K562 (cell line): ENCODE data around the gene ZDHHC17. TPM values are rescaled to one million over a fixed set of nuclear protein-coding genes. Genes with fewer than 3 reads are reported as not detected.
A peak's percentile ranks its signal among the peaks of the same experiment; 100 is the strongest.

Experiments
- BCLAF1 ChIP-seq, 2 experiments: fragments of 450-650 bp in 1 of 2; IDR thresholded peaks; 2 replicates each; pipeline ENCODE4 v1.6.1; 2011 to 2017; ENCODE audit warnings: low read depth in 2 of 2, antibody characterized with exemption in 1 of 2, borderline replicate concordance in 1 of 2, low read length in 1 of 2, mild to moderate bottlenecking in 1 of 2, mixed read lengths in 1 of 2; ENCODE audit not compliant: control insufficient read depth in 1 of 2
- CREB1 ChIP-seq, 2 experiments: sonication (generic) in 1 of 2; formaldehyde crosslinking in 1 of 2; IDR thresholded peaks; 2 replicates each; pipeline versions ENCODE4 v1.6.1 to v1.8.0; 2012 to 2022; ENCODE audit warnings: inconsistent platforms in 1 of 2, mild to moderate bottlenecking in 1 of 2, missing genetic modification reagents in 1 of 2, moderate library complexity in 1 of 2
- FOXA3 ChIP-seq, 2 experiments: fragments of 450-650 bp in 1 of 2; sonication (generic) in 1 of 2; formaldehyde crosslinking; IDR thresholded peaks in 1 of 2; conservative IDR thresholded peaks in 1 of 2; 2 replicates each; pipeline versions ENCODE4 v1.4.0 to v1.8.0; 2020 to 2022; ENCODE audit warnings: mild to moderate bottlenecking in 2 of 2, missing genetic modification reagents in 1 of 2
- KLF10 ChIP-seq: fragments of 250-450 bp; sonication (Bioruptor Pico); IDR thresholded peaks from 2 replicates; pipeline ENCODE4 v1.6.1; 2021; ENCODE audit warnings: matching md5 sums
- MAFF ChIP-seq: IDR thresholded peaks from 2 replicates; pipeline ENCODE4 v1.6.1; 2012; ENCODE audit warnings: low read length, improper control_type of control experiment
- MCM5 ChIP-seq: fragments of 450-650 bp; IDR thresholded peaks from 2 replicates; pipeline ENCODE4 v1.6.1; 2016; ENCODE audit warnings: low read depth
- PHF8 ChIP-seq: fragments of 200-600 bp; sonication (generic); IDR thresholded peaks from 2 replicates; pipeline ENCODE4 v1.6.1; 2012; ENCODE audit warnings: mixed run types, mild to moderate bottlenecking, inconsistent platforms, low read length, moderate library complexity, borderline replicate concordance
- SMARCB1 ChIP-seq: IDR thresholded peaks from 2 replicates; pipeline ENCODE4 v1.6.1; 2011; ENCODE audit warnings: improper control_type of control experiment, low read depth; ENCODE audit not compliant: insufficient read length
- SNRNP70 ChIP-seq: fragments of 200-400 bp; formaldehyde crosslinking; optimal IDR thresholded peaks from 2 replicates; pipeline ENCODE3; 2017; ENCODE audit warnings: low read depth, low read length
- THAP7 ChIP-seq: fragments of 250-450 bp; sonication (Bioruptor Pico); IDR thresholded peaks from 2 replicates; pipeline ENCODE4 v1.5.0; 2021
- ZBED1 ChIP-seq: IDR thresholded peaks from 2 replicates; pipeline ENCODE4 v1.6.1; 2014
- ZNF174 ChIP-seq: fragments of 250-450 bp; sonication (Bioruptor Pico); IDR thresholded peaks from 2 replicates; pipeline ENCODE4 v1.4.0; 2020; ENCODE audit warnings: mild to moderate bottlenecking
- ZNF609 ChIP-seq: sonication (generic); formaldehyde crosslinking; IDR thresholded peaks from 2 replicates; pipeline ENCODE4 v1.8.1; 2023; ENCODE audit warnings: missing genetic modification reagents, mild to moderate bottlenecking, borderline replicate concordance
- polyA plus RNA-seq, 8 experiments: library from polyadenylated mRNA; depleted of rRNA in 4 of 8; stranded (reverse) in 5 of 8; unstranded in 3 of 8; fragments of >200 nt; fragmentation: Nextera tagmentation in 2 of 8; fragmentation: Illumina TruSeq in 1 of 8; extraction: Ambion mirVana in 2 of 8; extraction: Trizol in 1 of 8; gene quantifications; 2 replicates each; pipeline versions ENCODE4 v1.2.1 to v1.2.3, GENCODE V29; 2011 to 2014; ENCODE audit warnings: inconsistent platforms in 1 of 8, missing spikeins in 1 of 8
- total RNA-seq, 7 experiments: library from RNA; depleted of rRNA in 6 of 7; stranded (reverse); fragments of >200 nt in 6 of 7; fragmentation: Illumina TruSeq in 2 of 7; extraction: Trizol in 2 of 7; gene quantifications; 2 replicates each; pipeline versions ENCODE4 v1.2.1 to v1.2.3, GENCODE V29; 2011 to 2021; ENCODE audit warnings: low replicate concordance in 1 of 7
- TF ChIP-seq, protein P1 (sequence below): fragments of 250-450 bp; sonication (Bioruptor Pico); IDR thresholded peaks from 2 replicates; pipeline ENCODE4 v1.8.0; 2021; ENCODE audit warnings: moderate library complexity, mild to moderate bottlenecking, inconsistent platforms

The ZDHHC17 gene
- total and polyA plus RNA-seq, 9 of the 15 experiments (the other 6 are each of a cell fraction or from before 2014, with no cell fraction given), result 6.7 to 66.0 (median 27.5) TPM

DNA sequence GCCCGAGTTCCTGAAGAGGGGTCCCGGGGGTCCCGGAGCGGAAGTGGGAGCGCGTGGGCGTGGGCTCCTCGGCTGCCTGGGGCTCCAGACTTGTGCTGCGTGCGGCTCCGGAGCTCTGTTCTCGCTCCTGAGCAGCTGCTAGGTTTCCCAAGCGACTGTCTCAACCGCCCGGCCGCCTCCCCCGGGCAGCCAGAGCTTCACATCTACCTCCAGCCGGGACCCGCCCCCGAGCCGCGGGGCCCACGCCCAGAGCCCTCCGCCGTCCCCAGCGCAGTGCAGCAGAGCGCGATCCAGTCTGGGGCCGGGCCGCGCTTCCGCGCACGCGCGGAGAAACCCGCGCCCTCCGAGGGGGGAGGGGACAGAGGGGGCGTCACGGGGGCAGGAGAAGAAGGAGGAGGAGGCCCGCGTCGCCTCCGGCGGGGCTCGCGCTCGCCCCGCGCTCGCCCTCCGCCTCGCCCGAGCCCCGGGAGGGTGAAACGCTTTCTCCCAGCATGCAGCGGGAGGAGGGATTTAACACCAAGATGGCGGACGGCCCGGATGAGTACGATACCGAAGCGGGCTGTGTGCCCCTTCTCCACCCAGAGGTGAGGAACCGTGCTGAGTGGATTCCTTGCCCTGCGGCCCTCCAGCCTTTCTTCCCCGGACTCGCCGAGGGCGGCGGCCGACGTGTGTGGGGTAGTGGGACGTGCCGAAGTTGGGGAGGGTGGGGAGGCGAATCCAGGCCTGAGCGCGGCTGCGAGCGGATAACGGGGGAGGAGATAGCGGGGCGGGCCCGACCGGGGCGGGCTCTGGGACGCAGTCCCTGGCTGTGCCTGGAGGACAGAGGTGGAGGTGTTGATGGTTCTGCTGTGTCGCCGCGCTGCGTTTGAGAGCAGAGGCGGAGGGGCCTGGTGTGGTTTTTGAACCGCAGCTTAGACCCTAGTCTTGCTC lies at the start of gene ZDHHC17 (continued):
- TF ChIP-seq THAP7, result no peak
- TF ChIP-seq BCLAF1 (IDR thresholded peaks at IDR 0.05; ENCODE audit: borderline replicate concordance in 1 of 2, control insufficient read depth in 1 of 2, low read depth in 2 of 2, low read length in 1 of 2), result no peak
- no peak; the same call in 1 of the 2 replicates for TF ChIP-seq CREB1 (IDR thresholded peaks at IDR 0.05)
- TF ChIP-seq CREB1 (CRISPR knock-in tag; IDR thresholded peaks at IDR 0.05), result peak; percentile 61; the same call in 1 of the 2 replicates
- TF ChIP-seq MCM5, result no peak
- TF ChIP-seq ZNF174 (CRISPR knock-in tag), result no peak
- TF ChIP-seq, protein P1, sequence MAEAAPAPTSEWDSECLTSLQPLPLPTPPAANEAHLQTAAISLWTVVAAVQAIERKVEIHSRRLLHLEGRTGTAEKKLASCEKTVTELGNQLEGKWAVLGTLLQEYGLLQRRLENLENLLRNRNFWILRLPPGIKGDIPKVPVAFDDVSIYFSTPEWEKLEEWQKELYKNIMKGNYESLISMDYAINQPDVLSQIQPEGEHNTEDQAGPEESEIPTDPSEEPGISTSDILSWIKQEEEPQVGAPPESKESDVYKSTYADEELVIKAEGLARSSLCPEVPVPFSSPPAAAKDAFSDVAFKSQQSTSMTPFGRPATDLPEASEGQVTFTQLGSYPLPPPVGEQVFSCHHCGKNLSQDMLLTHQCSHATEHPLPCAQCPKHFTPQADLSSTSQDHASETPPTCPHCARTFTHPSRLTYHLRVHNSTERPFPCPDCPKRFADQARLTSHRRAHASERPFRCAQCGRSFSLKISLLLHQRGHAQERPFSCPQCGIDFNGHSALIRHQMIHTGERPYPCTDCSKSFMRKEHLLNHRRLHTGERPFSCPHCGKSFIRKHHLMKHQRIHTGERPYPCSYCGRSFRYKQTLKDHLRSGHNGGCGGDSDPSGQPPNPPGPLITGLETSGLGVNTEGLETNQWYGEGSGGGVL, result no peak
- TF ChIP-seq SNRNP70, result no peak
- 0 out of 4 replicates have a peak, but pooled peaks of 1 of the 2 experiments have one; percentile 61 for TF ChIP-seq FOXA3 (CRISPR knock-in tag; conservative IDR thresholded peaks at IDR 0.05 in 1 of 2, IDR thresholded peaks at IDR 0.05 in 1 of 2)
- TF ChIP-seq PHF8, result peak; percentile 94
- TF ChIP-seq MAFF, result no peak
- peak; percentile 51; the same call in 1 of the 2 replicates for TF ChIP-seq ZBED1
- TF ChIP-seq KLF10 (CRISPR knock-in tag), result no peak
- no peak for TF ChIP-seq SMARCB1
- no peak for TF ChIP-seq ZNF609 (CRISPR knock-in tag)
